Measurements from ENCODE around the gene UTP11.
A peak's percentile ranks its signal among the peaks of the same experiment; 100 is the strongest.

Gene UTP11

DNA sequence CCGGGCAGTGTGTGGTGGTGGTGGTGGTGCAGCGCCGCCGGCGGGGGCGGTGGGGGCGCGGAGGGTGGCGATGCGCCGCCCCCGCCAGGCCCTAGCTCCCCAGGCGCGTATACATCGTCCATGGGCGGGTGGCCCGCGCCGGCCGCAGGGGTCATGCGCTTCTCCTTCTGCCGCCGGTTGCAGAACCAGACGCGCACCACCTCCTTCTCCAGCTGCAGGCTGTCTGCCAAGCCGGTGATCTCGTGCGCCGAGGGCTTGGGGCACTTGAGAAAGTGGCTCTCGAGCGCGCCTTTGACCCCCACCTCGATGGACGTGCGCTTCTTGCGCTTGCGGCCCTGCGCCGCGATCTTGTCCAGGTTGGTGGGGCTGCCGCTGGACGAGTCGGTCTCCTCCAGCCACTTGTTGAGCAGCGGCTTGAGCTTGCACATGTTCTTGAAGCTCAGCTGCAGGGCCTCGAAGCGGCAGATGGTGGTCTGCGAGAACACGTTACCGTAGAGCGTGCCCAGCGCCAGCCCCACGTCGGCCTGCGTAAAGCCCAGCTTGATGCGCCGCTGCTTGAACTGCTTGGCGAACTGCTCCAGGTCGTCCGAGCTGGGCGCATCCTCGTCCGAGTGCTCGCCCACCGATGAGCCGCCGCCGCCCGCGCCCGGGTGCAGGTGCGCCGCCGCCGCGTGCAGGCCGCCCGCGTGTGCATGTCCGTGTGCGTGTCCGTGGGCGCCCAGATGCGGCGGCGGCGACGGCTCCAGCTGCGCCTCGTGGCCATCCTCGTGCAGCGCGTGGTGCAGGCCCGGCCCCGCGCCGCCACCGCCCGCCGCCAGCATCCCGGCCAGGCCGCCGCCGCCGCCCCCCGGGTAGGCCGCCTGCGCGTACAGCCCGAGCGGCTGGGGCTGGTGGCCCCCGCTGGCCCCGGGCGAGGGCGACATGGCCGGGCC, 33.1 kb downstream of the UTP11 start:
- DNase-seq (ENCODE audit: low spot score) (no peak), FAIRE-seq (no peak)

DNA sequence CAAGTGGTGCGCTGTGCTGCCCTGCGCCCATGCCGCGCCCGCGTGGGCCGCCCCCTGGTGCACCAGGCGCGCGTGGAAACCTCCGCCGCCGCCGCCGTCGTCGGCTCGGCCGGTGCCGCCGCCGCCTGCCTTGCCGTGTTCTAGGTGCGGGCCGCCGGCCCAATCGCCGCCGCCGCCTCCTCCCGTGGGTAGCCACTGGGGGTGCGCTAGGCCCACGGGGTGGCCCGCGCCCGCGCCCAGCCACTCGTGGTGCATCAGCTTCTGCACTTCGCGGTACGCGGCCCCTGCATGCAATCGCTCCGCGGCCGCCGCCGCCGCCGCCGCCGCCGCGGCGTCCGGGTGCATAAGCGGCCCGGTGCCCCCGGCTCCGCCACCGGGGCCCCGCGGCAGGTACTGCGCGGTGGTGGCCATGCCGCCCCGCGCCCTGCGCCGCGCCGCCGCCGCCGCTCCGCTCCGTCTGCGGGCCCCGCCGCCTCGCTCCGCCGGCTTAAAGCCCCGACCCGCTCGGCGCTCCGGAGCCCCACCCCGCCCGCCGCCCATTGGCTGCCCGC, 33.9 kb downstream of the UTP11 start, which contains the start of gene POU3F1:
TSS of gene POU3F1 (minus strand) at position 461 of the 551 bp plus-strand sequence. CDS start at position 411, 50 bp downstream.
- no peak for FAIRE-seq
- no peak for DNase-seq (ENCODE audit: low spot score)

GRCh38 chr1:38046884-38047602, 34.5 kb downstream of the UTP11 start:
- DNase-seq (ENCODE audit: low spot score) (no peak), FAIRE-seq (no peak)

DNA sequence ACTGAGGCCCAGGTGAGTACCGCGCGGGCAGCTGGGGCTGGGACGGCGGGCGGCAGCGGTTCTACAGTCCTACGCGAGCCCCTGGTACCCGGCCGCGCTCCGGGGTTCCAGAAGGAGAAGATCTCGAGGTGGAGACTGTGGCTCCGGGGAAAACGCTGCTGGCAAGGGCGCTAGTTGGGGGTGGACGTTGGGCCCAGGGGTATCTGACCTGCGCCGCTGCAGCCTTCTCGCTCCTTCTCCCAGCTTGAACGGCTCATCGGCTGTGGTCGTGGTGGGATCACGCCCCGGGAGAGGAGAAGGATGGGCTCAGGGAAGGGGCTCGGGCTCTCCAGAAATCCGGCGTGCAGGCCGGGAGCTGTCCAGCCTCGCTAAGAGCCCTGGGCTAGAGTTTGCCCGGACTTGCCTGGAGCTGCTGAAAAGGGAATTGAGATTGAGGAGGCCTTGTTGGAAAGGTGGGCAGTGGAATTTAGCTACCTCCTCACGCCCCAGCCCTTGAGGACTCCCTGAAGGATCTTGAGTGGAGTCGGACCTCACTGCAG, 35.1 kb downstream of the UTP11 start:
- no peak for DNase-seq (ENCODE audit: low spot score)
- no peak for FAIRE-seq

DNA sequence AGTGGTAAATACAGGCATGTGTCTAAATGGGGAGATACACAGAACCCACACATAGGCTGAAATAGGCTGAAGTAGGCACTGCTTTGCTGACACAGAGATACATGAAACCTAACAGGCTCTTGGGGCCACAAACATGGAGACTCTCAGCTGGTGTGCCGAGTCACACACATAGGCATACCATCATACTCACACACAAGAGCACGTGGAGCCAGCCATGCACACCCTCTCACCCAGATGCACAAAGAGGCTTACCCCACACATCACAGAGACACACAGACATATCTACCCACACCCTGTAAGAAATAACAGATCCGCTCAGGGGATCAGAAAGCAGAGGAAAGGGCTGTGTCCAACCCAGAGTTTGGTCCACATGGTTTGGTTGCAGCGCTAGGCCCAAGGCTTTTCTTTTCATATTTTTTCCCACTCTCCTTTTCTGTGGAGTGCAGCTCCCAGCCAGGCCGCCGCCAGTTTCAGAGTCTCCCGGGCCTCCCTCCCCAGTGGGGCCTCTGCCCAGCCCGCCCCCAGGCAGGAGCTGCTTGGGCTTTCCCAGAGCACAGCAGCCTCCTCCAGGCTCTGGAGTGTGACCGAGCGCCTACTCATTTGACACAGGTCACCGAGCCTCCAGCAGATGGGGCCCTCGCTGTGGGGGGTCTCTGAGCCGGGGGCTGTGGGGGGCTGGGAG, 38.0 kb downstream of the UTP11 start:
- FAIRE-seq (no peak), DNase-seq (ENCODE audit: low spot score) (no peak)

GRCh38 chr1:38051079-38051543, 38.6 kb downstream of the UTP11 start:
- DNase-seq (ENCODE audit: low spot score): no peak
- no peak for FAIRE-seq

GRCh38 chr1:38052750-38053415, 40.3 kb downstream of the UTP11 start:
- FAIRE-seq (no peak), DNase-seq (ENCODE audit: low spot score) (no peak)

GRCh38 chr1:38053416-38054091, 41.0 kb downstream of the UTP11 start:
- FAIRE-seq (no peak), DNase-seq (ENCODE audit: low spot score) (no peak)

DNA sequence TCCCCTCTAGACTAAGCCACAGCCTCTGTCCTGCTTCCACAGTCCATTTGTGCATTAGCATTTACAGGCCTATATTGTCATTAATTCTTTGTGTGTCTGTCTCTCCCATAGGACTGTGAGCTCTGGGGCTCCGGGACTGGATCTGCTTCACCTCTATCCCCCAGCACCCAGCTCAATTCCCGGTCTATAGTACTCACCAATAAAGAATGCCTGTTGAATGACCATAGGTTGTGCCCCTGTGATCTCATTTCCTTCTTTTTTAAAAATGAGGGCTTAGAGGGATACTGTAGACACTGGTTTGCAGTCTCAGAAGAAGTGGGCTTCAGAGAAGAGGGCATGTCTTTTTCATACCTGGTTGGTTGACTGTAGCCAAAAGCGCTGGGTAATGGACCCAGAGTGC, 42.9 kb downstream of the UTP11 start:
- FAIRE-seq: no peak
- no peak for DNase-seq (ENCODE audit: low spot score)

GRCh38 chr1:38055965-38056364, 43.4 kb downstream of the UTP11 start:
- DNase-seq (ENCODE audit: low spot score) (no peak), FAIRE-seq (no peak)

GRCh38 chr1:38059635-38060250, 47.2 kb downstream of the UTP11 start:
- FAIRE-seq (no peak), DNase-seq (ENCODE audit: low spot score) (no peak)

DNA sequence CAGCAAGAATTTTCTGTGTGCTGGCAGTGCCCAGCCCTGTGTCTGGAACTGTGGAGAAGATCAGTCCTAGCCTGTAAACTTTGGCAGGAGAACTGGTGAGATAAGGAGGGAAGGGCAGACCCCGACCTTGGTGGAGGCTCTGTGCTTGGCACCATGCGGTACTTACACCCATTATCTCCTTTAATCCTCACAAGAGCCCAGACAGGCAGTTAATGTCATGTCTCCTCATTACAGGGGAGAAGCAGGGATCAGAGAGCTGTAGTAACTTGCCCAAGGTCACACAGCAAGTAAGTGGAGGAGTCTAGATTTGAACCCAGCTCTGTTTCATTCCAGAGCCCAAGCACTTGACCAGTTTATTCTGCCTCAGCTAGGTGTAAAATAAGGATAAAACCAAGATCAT, 48.0 kb downstream of the UTP11 start:
- FAIRE-seq (no peak), DNase-seq (ENCODE audit: low spot score) (no peak)

GRCh38 chr1:38061290-38061689, 48.8 kb downstream of the UTP11 start:
- FAIRE-seq: no peak

GRCh38 chr1:38061883-38062328, 49.4 kb downstream of the UTP11 start:
- DNase-seq (ENCODE audit: low spot score) (no peak), FAIRE-seq (no peak)

More at GRCh38 chr1:38061290-38061689, 48.8 kb downstream of the UTP11 start:
- DNase-seq (ENCODE audit: low spot score): no peak

GRCh38 chr1:38062361-38063288, 50.1 kb downstream of the UTP11 start:
- DNase-seq (ENCODE audit: low spot score): no peak

GRCh38 chr1:38063616-38064015, 51.1 kb downstream of the UTP11 start:
- DNase-seq (ENCODE audit: low spot score) (no peak), FAIRE-seq (no peak)

More at GRCh38 chr1:38062361-38063288, 50.1 kb downstream of the UTP11 start:
- FAIRE-seq: no peak

GRCh38 chr1:38064197-38064903, 51.8 kb downstream of the UTP11 start:
- DNase-seq (ENCODE audit: low spot score) (peak; percentile 93), FAIRE-seq (peak; percentile 66)

All from urothelium cell line (cell line).